Measurements from ENCODE around the gene PARD6G. TPM values are rescaled to one million over a fixed set of nuclear protein-coding genes. Genes with fewer than 3 reads are reported as not detected.

Gene PARD6G
- total and polyA plus RNA-seq, 7 experiments from 2014 or later, result 0.07 to 0.16 (median 0.09) TPM; not detected in 3

DNA sequence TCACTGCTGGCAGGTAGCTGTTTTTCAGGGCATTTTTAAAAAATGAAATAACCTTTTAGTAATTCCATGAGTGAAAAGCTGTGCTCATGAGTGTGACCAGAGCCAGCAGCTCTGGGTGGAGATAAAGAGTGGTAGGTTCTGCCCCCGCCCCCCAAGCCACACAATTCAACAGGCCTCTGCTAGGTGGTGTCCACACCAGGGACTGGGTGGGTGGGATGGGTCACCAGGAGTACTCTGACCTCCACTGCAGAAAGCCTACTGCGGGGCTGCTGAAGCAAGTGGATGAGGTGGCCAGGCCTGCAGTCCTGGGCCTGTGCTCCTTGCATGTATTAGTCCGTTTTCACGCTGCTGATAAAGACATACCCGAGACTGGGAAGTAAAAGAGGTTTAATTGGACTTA, 15.3 kb downstream of the PARD6G start:
- POLR2A ChIA-PET, result no interaction called here

DNA sequence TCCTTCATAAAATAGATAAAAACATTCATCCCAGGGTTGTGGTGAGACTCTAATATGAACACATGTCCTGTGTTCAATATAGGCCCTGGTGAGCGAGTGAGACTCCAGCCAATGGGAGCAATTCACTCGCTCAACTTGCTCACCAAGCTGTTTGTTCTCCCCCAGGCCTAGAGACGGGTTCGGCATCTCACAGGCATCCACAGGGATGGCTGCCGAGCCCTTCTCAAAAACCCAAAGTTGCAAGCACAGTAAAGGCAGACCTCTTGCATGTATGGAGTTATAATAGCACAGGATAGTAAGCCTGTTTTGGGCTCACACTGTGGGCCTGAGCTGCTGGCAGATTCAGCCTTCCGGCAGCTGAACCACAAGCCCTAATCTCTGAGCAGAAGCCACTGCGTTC, 15.7 kb downstream of the PARD6G start:
- Histone ChIP-seq H3K27me3 (ENCODE audit: control insufficient read depth in 2 of 2, insufficient read depth in 2 of 2, low read length in 2 of 2) (no peaks in the 10 kb centered on the region), H3K4me3 (ENCODE audit: low read length) (no peak overlapping the region), H3K36me3 (ENCODE audit: control insufficient read depth in 2 of 3, insufficient read depth in 3 of 3, low read length in 3 of 3) (no peaks in the 10 kb centered on the region), H3K9me3 (ENCODE audit: control insufficient read depth in 2 of 3, low read length in 3 of 3) (no peaks in the 10 kb centered on the region), H3K27ac (ENCODE audit: low read depth, low read length) (no peak overlapping the region), H3K4me1 (ENCODE audit: control insufficient read depth in 2 of 2, insufficient read depth in 2 of 2, low read length in 2 of 2) (no peaks in the 10 kb centered on the region)
- H3K36me3 Mint-ChIP-seq, result no peaks in the 10 kb centered on the region
- CTCF ChIA-PET, result no interaction called here
- POLR2A ChIA-PET, result no interaction called here
- peaks cover 0 to 8% (median 0%) of the 10 kb centered on the region in 11 donors for H3K9me3 Mint-ChIP-seq
- intact Hi-C loops (cut with micrococcal nuclease), result no loop called here
- no peak overlapping the region for H3K4me3 Mint-ChIP-seq
- H3K27me3 Mint-ChIP-seq, result peaks cover 5 to 22% (median 11%) of the 10 kb centered on the region in 5 donors
- no peak for ATAC-seq
- H3K27ac Mint-ChIP-seq, result no peak overlapping the region
- DNase-seq, result no peak
- H3K4me1 Mint-ChIP-seq, result no peaks in the 10 kb centered on the region

More for the DNA sequence above, 15.3 kb downstream of the PARD6G start:
- H3K36me3 ChIP-seq (ENCODE audit: control insufficient read depth in 2 of 3, insufficient read depth in 3 of 3, low read length in 3 of 3), result no peaks in the 10 kb centered on the region
- CTCF ChIA-PET, result no interaction called here
- H3K27ac Mint-ChIP-seq, result no peak overlapping the region
- H3K4me3 Mint-ChIP-seq, result no peak overlapping the region
- H3K27ac ChIP-seq (ENCODE audit: low read depth, low read length), result no peak overlapping the region
- intact Hi-C loops (cut with micrococcal nuclease), result no loop called here
- ATAC-seq (no peak), DNase-seq (no peak)
- no peaks in the 10 kb centered on the region for H3K27me3 ChIP-seq (ENCODE audit: control insufficient read depth in 2 of 2, insufficient read depth in 2 of 2, low read length in 2 of 2)
- H3K27me3 Mint-ChIP-seq, result peaks cover 5 to 21% (median 11%) of the 10 kb centered on the region in 5 donors
- H3K9me3 Mint-ChIP-seq, result peaks cover 0 to 11% (median 0%) of the 10 kb centered on the region in 11 donors
- H3K9me3 ChIP-seq (ENCODE audit: control insufficient read depth in 2 of 3, low read length in 3 of 3), result no peaks in the 10 kb centered on the region
- H3K4me1 Mint-ChIP-seq, result no peaks in the 10 kb centered on the region
- H3K4me1 ChIP-seq (ENCODE audit: control insufficient read depth in 2 of 2, insufficient read depth in 2 of 2, low read length in 2 of 2), result no peaks in the 10 kb centered on the region
- no peaks in the 10 kb centered on the region for H3K36me3 Mint-ChIP-seq
- no peak overlapping the region for H3K4me3 ChIP-seq (ENCODE audit: low read length)

DNA sequence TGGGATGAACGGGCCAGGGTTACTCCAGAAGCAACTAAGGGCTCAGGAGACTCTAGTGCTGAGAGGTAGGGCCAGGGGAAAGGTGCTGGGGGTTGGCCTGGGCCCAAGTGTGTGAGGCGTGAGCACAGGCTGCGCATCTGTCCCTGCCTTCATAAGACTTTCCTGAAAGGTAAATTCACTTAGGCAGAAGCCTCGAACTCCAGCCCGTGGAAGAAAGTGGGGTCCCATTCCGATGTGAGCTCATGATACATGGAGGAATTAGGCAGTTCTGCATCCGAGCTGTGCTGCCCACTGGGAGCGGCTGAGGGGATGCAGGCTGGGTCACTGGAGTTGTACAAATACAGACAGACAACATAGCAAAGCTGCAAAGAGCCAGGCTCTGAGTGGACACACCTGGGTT, 16.2 kb downstream of the PARD6G start:
- Histone ChIP-seq H3K27me3 (ENCODE audit: control insufficient read depth in 2 of 2, insufficient read depth in 2 of 2, low read length in 2 of 2) (no peaks in the 10 kb centered on the region), H3K4me3 (ENCODE audit: low read length) (no peak overlapping the region), H3K36me3 (ENCODE audit: control insufficient read depth in 2 of 3, insufficient read depth in 3 of 3, low read length in 3 of 3) (no peaks in the 10 kb centered on the region), H3K27ac (ENCODE audit: low read depth, low read length) (no peak overlapping the region), H3K4me1 (ENCODE audit: control insufficient read depth in 2 of 2, insufficient read depth in 2 of 2, low read length in 2 of 2) (no peaks in the 10 kb centered on the region), H3K9me3 (ENCODE audit: control insufficient read depth in 2 of 3, low read length in 3 of 3) (no peaks in the 10 kb centered on the region)
- DNase-seq (no peak), ATAC-seq (no peak)
- no peak overlapping the region for H3K27ac Mint-ChIP-seq
- H3K9me3 Mint-ChIP-seq, result peaks cover 0 to 4% (median 0%) of the 10 kb centered on the region in 11 donors
- H3K36me3 Mint-ChIP-seq, result no peaks in the 10 kb centered on the region
- H3K27me3 Mint-ChIP-seq, result peaks cover 0 to 26% (median 12%) of the 10 kb centered on the region in 5 donors
- CTCF ChIA-PET, result no interaction called here
- H3K4me3 Mint-ChIP-seq, result no peak overlapping the region
- POLR2A ChIA-PET, result no interaction called here
- no peaks in the 10 kb centered on the region for H3K4me1 Mint-ChIP-seq
- intact Hi-C loops (cut with micrococcal nuclease), result no loop called here

DNA sequence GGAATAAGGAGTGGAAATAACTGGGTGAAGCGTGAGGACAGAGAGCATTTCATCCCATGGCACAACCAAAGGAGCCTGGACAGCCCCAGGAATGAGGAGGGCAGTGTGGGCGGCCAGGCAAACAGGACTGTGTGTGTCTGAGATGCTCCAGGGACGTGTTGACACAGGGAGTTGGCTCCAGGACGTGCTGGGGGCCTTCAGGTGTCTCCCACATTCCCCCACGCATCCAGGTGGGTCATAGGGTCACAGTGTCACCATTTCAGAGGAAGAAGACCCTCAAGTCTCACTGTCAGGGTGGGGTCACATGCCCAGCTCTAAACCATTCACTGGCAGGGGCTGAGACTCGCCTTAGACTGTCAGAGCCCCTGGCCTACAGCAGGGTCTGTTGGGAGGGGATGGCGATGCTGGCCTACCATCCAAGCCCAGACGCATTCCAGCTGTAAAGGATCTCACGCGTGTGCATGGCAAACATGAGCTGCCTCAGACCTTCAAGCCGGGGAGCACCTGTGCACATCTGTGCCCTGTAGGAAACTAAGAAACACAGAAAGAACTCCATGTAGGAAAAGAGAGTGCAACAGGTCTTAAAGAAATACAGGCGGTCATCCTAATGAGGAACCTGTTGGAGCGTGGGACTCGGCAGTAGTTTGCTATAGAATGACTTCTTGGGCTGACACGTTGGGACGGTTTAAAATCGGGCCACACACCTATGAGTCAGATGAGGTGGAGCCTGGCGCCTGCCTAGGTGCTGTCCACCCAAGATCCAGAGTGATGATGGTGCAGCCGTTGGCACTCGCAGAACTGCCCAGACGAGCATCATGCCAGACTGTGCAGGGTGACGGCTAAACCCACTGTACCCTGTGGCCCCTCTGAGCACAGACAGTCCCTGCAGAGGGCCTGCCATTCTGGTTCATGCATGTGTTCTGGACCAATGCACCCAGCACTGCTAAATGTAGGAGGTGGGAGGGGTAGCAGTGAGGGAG, 17.3 kb downstream of the PARD6G start:
- Mint-ChIP-seq H3K36me3 (no peaks in the 10 kb centered on the region), H3K4me1 (no peaks in the 10 kb centered on the region), H3K4me3 (no peak overlapping the region), H3K27ac (no peak overlapping the region), H3K9me3 (peaks cover 0 to 3% (median 0%) of the 10 kb centered on the region in 11 donors), H3K27me3 (peaks cover 0 to 26% (median 11%) of the 10 kb centered on the region in 5 donors)
- Histone ChIP-seq H3K27ac (ENCODE audit: low read depth, low read length) (no peak overlapping the region), H3K36me3 (ENCODE audit: control insufficient read depth in 2 of 3, insufficient read depth in 3 of 3, low read length in 3 of 3) (no peaks in the 10 kb centered on the region), H3K27me3 (ENCODE audit: control insufficient read depth in 2 of 2, insufficient read depth in 2 of 2, low read length in 2 of 2) (no peaks in the 10 kb centered on the region), H3K4me1 (ENCODE audit: control insufficient read depth in 2 of 2, insufficient read depth in 2 of 2, low read length in 2 of 2) (no peaks in the 10 kb centered on the region), H3K4me3 (ENCODE audit: low read length) (no peak overlapping the region), H3K9me3 (ENCODE audit: control insufficient read depth in 2 of 3, low read length in 3 of 3) (no peaks in the 10 kb centered on the region)
- ChIA-PET POLR2A (no interaction called here), CTCF (no interaction called here)
- intact Hi-C loops (cut with micrococcal nuclease), result no loop called here
- ATAC-seq (no peak), DNase-seq (no peak)

DNA sequence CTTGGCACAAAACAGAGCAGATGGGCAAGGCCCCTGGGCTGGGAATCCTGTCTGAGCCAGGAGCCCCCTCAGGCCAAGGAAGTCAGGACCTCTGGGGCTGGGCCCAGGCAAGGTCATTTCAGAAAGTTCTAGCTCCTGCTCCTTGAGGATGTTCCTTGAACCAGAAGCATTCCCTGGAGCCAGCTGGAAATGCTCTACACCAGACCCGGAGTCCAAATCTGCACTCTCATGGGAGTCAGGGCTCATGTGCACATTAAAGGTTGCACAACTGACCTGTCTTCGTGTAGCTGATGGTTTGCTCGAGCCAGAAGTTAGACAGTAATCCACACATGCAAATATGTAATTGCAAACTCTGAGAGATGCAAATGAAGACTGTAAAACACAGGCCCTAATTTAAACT, 18.0 kb downstream of the PARD6G start:
- Histone ChIP-seq H3K27me3 (ENCODE audit: control insufficient read depth in 2 of 2, insufficient read depth in 2 of 2, low read length in 2 of 2) (no peaks in the 10 kb centered on the region), H3K27ac (ENCODE audit: low read depth, low read length) (no peak overlapping the region), H3K4me1 (ENCODE audit: control insufficient read depth in 2 of 2, insufficient read depth in 2 of 2, low read length in 2 of 2) (no peaks in the 10 kb centered on the region), H3K36me3 (ENCODE audit: control insufficient read depth in 2 of 3, insufficient read depth in 3 of 3, low read length in 3 of 3) (no peaks in the 10 kb centered on the region), H3K9me3 (ENCODE audit: control insufficient read depth in 2 of 3, low read length in 3 of 3) (no peaks in the 10 kb centered on the region), H3K4me3 (ENCODE audit: low read length) (no peak overlapping the region)
- Mint-ChIP-seq H3K36me3 (no peaks in the 10 kb centered on the region), H3K4me1 (no peaks in the 10 kb centered on the region), H3K9me3 (peaks cover 0 to 2% (median 0%) of the 10 kb centered on the region in 11 donors), H3K27ac (no peak overlapping the region), H3K27me3 (peaks cover 0 to 23% (median 8%) of the 10 kb centered on the region in 5 donors), H3K4me3 (no peak overlapping the region)
- no peak for DNase-seq
- ChIA-PET POLR2A (no interaction called here), CTCF (no interaction called here)
- no peak for ATAC-seq
- intact Hi-C loops (cut with micrococcal nuclease), result no loop called here

DNA sequence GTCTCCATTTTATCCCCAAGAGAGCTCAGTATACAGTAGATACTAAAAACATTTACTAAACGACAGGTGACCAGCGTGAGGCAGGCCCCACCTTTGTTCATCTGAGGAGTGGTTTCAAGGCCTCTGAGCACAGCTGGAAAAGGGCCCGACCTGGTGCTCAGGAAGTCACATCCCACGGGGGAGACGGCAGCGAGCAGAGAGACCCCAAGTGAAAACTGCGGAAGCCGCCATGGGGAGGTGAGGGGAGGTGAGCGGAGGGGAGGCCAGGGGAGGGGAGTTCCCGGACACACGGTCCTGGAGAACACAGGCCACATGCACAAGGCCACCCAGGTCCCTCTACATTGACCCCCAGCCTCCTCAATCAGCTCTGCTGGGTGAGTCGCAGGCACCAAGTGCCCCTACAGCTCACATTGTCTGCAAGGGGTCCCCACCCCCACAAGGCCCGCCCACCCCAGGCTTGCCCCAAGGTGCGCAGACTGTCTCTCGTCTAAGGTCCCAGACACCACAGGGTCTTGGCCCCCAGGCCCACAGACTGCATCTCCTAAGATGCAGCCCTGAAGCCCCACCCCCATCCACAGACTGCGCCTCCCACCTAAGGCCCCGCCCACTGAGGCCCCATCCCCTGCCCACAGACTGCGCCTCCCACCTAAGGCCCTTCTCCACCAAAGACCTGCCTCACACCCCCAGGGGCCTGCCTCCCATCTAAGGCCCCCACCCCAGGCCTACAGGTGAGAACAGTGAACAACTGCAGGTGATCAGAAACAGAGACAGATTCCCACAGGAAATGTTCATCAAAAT, 19.1 kb downstream of the PARD6G start:
- no peaks in the 10 kb centered on the region for H3K9me3 ChIP-seq (ENCODE audit: control insufficient read depth in 2 of 3, low read length in 3 of 3)
- H3K27me3 ChIP-seq (ENCODE audit: control insufficient read depth in 2 of 2, insufficient read depth in 2 of 2, low read length in 2 of 2), result no peaks in the 10 kb centered on the region
- CTCF ChIA-PET, result no interaction called here
- intact Hi-C loops (cut with micrococcal nuclease), result no loop called here
- H3K4me1 ChIP-seq (ENCODE audit: control insufficient read depth in 2 of 2, insufficient read depth in 2 of 2, low read length in 2 of 2), result no peaks in the 10 kb centered on the region
- no peak overlapping the region for H3K27ac Mint-ChIP-seq
- POLR2A ChIA-PET, result no interaction called here
- H3K27ac ChIP-seq (ENCODE audit: low read depth, low read length), result no peak overlapping the region
- DNase-seq (no peak), ATAC-seq (no peak)
- no peaks in the 10 kb centered on the region for H3K4me1 Mint-ChIP-seq
- H3K4me3 Mint-ChIP-seq, result no peak overlapping the region
- H3K4me3 ChIP-seq (ENCODE audit: low read length), result no peak overlapping the region
- H3K27me3 Mint-ChIP-seq, result peaks cover 0 to 19% (median 0%) of the 10 kb centered on the region in 5 donors
- peaks cover 0 to 1% (median 0%) of the 10 kb centered on the region in 11 donors for H3K9me3 Mint-ChIP-seq
- no peaks in the 10 kb centered on the region for H3K36me3 Mint-ChIP-seq
- no peaks in the 10 kb centered on the region for H3K36me3 ChIP-seq (ENCODE audit: control insufficient read depth in 2 of 3, insufficient read depth in 3 of 3, low read length in 3 of 3)
